Central memory CD4-positive, alpha-beta T cell (primary cell): ENCODE data around the gene SVOP.
A peak's percentile ranks its signal among the peaks of the same experiment; 100 is the strongest.

ENCODE experiments used
- DNase-seq: peaks from one replicate; pipeline ENCODE4 v3.0.0; 2022

SVOP gene

DNA sequence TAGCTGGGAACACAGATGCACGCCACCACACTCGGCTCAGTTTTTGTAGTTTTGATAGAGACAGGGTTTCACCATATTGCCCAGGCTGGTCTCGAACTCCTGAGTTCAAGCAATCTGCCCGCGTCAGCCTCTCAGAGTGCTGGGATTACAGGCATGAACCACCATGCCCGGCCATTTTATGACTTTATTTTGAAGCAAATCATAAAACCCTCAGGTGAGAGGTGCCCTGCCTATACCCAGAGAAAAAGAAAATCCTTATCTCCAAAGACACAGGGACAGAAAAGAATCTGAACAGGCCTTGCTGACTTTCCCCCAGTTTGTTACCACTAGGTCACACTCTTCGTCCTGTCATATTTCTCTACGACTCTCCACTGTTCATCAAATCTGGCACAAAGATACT is 92.2 kb downstream of the SVOP start:
- no peak for DNase-seq

DNA sequence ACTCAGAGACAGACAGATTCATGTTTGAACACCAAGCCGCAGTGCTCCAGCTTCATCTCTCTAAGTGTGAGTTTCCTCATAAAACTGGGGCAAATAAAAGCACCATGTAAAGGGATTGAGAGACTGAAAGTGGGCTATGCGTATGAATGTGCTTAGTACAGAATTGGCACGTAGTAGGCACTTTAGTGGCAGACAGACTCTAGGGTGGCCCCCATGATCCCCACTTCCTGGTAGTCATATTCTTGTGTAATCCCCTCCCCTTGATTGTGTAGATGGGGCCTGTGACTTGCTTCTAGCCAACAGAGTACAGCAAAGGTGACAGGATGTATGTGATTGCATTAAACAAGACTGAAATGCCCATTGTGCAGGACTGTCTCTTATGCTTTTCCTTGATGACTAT is 98.0 kb downstream of the SVOP start:
- DNase-seq = no peak

DNA sequence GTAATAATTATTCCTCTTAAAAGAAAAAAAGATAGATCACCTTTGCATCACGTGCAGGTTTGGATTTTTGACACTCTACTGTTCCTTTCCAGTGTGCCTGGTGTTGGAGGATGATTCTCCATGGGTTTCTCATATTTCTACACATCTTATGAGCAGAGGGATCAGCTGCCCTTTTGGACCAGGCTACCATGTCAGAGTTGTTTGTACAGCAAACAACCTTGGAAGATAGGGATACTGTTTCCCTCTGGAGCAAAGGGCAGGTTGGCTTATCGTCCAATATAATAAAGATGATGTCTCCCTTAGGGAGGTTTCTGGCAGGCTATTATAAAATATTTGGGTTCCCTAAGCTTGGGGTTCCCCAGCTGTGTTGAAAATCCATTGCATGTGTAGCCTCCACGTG is 98.9 kb downstream of the SVOP start:
- no peak for DNase-seq

DNA sequence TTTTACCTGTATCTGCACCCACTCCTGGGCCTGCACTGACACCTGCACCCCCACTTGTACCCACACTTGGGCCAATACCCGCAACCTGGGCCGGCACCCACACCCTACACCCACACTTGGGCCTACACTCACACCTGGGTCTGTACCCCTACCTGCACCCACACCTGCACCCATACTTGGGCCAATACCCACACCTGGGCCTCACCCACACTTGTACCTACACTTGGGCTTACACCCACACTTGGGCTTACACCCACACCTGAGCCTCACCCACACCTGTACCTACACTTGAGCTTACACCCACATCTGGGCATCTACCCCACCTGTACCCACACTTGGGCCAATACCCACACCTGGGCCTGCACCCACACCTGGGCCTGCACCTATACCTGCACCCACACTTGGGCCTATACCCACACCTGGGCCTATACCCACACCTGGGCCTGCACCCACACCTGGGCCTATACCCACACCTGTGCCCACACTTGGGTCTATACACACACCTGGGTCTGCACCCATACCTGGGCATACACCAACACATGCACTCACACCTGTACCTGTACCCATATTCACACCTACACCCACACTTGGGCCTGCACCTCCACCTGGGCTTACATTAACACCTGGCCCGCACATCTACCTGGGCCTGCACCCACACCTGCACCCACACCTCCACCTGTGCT is 101.8 kb downstream of the SVOP start:
- DNase-seq = no peak

DNA sequence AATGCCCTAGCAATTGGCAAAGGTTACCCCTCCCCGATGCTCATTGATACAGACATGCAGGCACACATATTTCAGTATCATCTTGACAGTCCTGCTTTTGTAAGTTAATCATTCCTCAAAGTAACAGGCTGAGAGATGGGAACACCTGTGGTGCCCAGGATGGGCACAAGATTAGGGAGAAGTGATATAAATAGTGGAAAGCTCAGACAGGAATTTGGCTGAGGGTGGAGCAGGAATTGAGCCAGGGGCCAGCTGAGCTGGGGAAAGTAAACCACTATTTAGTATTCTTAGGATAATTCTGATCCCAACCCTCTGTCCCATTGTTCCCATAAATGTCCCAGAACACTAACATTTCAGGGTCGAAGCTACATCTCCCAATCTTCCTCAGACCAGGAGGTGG is 102.7 kb downstream of the SVOP start:
- no peak for DNase-seq

DNA sequence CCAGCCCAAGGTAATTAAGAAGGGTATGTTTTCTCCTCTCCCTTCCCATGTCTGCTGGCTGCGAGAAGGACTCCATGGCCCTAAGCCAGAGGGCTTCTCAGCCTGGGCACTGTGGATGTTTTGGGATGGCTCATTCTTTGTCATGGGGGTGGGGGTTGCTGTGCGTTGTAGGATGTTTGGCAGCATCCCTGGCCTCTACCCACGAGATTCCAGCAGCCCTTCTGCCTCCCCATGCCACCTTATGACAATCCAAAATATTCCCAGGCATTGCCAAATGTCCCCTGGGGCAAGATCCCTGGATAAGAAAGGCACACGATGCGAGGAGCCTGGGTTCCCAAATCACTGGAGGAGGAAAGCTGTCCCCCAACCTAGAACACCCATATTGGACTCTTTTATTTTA is 104.5 kb downstream of the SVOP start:
- DNase-seq = no peak

DNA sequence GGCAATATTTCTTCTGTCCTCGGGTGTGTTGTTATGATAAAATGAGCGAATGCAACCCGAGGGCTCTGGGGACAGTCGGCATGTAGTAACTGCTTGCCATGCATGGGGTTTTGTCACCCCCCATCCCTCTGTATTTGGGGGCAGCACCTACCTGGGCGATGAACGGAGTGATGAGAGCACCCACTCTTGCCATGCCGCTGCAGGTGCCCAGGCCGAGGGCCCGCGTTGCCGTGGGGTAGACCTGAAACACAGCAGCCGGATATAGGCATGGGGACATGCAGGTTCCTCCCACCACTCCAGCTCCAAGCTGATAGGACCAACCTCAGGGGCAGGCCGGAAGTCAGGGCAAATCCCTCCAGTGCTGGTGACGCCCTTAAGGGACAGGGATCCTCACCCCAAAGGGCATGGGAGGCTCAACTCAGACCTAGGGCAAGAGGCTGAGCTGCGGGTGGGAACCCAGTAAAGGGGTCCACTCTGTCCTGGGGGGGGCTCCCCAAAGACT is 105.2 kb downstream of the SVOP start:
- DNase-seq = no peak

DNA sequence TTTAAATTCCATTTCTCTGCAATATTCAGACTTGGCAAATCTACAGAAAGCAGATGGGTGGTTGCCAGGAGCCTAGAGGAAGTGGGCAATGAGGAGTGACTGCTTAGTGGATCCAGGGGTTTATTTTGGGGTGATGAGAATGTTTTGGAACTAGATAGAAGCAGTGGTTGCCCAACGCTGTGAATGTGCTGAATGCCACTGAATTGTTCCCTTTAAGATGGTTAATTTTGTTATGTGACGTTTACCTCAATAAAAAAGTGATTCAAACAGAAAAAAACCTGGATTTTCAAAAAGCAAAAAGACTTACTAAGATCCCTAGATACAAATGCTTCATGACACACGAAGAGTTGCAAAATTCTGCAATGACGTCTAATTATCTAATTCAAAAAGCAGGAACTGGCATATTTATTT is 106.7 kb downstream of the SVOP start:
- no peak for DNase-seq

DNA sequence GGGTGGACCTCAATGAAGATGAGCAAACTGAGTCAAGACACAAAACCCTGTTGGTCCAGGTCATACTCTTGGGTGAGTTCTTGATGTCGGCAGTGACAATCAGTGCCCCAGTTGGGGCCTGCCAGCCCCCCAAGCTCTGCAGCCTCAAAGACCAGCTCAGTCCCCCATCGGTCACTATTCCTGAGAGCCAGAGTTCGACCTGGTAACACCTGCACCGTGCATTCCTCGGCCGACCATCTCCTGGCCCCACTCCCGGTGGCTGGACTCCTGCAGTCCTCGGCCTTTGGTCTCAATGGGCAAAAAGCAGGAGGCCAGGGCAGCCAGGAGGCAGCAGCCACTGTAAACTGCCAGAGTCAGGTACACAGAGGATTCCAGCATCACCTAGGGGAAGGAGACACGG is 108.5 kb downstream of the SVOP start:
- DNase-seq = no peak

DNA sequence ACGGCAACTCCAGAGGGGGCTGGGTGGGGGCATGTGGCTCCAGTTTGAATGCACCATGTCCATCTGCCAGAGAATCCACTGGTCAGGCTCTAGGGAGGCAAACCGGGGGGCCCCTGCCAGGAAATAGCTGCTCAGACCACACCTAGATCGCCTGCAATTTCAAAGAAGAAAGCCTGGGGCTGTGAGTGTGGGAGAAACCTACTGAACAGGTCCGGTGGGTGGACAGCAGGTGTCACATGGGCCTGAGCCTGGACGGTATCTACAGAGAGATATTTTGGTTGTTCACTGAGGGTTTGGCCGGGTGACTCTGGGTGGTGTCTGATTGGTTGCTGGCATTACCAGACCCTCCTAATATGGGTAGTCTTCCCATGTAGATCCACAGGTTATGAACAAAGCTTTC is 109.0 kb downstream of the SVOP start:
- DNase-seq = no peak

DNA sequence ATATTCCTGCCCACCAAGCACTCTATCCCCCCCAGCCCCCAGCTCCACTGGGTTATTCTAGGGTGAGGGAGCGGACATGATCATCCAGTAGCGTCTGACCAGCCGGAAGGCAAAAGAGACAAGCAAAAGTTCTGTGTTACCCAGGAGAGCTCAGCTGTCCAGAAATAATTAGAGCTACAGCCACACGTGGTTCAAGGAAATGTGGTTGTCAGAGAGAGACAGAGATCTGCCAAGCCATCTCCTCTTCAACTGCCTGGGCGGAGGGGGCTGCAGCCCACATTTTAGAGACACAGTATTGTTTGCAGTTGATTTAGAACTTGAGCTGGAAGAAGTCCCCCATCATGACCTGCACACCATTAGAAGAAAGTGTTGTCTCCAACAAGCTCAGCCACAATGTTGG is 110.5 kb downstream of the SVOP start:
- DNase-seq = no peak

DNA sequence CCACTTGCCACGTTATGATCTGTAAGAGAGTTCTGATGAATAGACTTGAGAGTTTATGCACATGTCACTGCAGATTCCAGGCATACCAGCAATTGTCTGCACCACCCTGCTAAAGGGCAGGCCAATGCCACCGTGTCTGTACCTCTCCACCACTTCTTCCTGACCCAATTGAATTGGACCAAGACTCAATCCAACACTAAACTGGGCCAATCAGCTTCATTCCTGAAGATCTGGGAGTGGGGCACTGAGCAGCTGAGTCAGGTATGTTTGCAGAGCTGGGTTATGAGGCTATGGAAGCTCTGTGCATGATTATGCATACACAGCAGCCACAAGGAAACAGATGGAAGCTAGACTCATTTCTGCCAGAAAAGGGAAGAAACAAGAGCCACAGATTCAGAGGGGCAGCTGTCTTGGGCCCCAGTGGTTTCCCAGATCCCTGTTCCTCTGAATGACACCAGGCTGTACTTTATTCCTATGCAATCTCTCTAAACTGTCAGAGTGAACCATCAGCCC is 113.0 kb downstream of the SVOP start:
- no peak for DNase-seq

DNA sequence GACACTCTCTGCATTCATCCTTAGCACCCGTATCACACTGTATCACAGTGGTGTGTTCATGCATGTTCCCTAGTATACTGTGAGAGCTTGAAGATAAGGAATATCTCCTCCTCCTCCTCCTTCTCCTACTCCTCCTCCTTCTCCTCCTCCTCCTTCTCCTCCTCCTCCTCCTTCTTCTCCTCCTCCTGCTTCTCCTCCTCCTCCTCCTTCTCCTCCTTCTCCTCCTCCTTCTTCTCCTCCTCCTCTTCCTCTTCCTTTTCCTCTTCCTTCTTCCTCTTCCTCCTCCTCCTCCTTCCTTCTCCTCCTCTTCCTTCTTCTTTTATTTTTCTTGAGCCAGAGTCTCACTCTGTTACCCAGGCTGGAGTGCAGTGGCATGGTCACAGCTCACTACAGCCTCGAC is 113.9 kb downstream of the SVOP start:
- DNase-seq = no peak

DNA sequence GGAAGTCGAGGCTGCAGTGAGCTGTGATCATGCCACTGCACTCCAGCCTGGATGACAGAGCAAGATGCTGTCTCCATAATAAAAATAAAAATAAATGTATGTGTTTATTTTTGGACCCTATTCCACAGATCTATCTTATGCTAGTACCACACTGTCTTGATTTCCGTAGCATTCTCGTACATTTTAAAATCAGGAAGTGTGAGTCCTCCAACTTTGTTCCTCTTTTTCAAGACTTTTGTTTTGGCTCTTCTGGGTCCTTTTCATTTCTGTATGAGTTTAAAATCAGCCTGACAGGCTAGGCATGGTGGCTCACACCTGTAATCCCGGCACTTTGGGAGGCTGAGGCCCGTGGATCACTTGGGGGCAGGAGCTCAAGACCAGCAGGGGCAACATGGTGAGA is 115.1 kb downstream of the SVOP start:
- no peak for DNase-seq

DNA sequence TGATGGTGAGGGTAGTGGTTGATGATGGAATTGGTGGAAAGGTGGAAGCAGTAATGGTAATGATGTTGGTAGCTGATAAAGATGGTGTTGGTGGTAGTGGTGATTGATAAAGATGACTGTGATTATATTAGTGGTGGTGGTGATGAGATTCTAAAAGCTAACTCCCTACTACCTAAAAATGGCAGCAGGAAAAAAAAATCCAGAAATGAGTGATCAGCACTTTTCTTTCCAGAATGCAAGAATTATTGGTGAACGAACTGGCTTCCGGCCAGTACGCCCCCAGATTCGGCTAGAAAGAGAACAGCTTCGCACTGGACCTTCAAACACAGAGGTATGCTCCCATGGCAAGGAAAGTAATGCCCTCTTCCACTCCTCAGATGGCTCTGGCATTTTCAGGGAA is 121.7 kb downstream of the SVOP start:
- DNase-seq = no peak

DNA sequence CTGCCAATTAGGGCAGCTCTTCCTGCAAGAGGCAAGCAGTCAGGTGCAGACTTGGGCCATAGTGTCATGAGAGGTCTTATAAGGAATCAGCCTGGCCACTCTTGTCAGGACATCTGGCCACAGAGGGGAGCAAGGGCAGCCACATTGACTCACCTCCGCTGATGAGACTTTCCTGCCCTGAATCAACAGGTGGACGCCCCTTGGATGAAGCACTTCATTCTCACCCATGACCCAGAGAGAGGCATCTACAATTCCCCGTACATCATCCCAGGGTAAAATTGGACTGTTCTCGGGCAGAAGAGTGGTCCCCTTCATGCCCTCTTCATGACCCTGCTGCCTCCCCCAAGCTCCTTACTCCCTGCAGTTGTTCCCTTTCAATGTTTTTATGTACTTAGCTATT is 124.1 kb downstream of the SVOP start:
- DNase-seq = no peak

DNA sequence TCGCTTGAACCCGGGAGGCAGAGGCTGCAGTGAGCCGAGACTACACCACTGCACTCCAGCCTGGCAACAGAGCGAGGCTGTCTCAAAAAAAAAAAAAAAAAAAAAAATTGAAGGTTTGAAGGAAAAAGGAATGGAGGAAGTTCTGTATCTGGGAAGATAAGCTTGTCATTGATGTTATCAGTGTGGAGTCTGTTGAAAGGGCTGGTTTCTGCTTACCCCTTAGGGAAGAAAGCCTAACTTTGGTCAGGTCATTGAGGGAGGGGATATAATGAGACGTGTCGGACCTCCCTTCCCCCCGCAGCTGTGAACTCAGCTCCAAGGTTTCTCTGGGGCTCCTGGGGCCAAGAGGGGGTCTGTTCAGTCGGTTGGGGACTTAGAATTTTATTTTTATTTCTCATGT is 124.5 kb downstream of the SVOP start:
- DNase-seq = no peak

DNA sequence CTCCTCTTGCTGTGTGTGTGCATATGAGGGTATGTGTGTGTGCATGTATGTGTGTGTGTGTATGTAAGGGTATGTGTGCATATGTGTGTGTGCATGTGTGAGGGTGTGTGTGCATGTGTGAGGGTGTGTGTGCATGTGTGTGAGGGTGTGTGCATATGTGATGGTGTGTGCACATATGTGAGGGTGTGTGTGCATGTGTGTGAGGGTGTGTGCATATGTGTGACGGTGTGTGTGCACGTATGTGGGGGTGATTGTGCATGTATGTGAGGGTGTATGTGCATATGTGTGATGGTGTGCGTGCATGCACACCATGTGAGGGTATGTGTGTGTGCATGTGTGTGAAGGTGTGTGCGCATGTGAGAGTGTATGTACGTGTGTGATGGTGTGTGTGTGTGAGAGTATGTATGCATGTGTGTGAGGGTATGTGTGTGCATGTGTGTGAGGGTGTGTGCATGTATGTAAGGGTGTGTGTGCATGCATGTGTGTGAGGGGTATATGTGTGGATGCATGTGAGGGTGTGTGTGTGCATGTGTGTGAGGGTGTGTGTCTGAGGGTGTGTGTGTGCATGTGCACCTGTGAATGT is 125.6 kb downstream of the SVOP start:
- DNase-seq = no peak

DNA sequence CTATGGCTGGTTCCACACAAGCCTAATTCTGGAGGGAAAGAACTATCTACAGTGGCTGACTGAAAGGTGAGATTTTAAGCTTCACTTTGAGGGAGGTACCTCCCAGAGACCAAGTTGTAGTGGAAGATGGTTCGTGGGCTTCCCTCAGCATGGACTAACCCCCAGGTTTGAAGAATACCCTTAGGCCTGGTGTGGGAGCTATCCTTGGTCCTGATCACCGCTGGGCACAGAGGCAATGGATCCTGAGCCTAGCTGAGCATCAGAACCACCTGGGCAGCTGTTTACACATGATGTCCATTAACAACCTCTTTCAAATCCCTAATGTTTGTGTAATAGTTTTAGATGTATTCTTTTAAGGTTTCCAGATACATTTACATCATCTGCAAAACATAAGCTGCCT is 130.7 kb downstream of the SVOP start:
- DNase-seq = no peak

DNA sequence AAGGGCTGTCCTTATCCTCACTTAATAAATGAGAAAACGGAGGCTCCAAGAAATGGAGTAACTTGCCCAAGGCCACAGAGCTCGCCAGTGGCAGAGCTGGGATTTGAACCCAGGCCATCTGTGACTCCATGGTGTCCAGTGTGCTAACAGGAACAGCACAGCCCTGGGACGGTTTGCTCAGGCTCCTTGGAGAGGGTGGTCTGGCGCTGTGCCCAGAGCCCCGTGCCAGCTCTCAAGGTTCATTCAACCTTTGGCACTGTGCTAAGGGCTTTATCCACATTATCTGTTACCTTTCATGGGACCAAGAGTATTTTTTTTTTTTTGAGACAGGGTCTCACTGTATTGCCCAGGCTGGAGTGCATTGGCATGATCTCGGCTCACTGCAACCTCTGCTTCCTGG is 132.8 kb downstream of the SVOP start:
- DNase-seq = no peak

DNA sequence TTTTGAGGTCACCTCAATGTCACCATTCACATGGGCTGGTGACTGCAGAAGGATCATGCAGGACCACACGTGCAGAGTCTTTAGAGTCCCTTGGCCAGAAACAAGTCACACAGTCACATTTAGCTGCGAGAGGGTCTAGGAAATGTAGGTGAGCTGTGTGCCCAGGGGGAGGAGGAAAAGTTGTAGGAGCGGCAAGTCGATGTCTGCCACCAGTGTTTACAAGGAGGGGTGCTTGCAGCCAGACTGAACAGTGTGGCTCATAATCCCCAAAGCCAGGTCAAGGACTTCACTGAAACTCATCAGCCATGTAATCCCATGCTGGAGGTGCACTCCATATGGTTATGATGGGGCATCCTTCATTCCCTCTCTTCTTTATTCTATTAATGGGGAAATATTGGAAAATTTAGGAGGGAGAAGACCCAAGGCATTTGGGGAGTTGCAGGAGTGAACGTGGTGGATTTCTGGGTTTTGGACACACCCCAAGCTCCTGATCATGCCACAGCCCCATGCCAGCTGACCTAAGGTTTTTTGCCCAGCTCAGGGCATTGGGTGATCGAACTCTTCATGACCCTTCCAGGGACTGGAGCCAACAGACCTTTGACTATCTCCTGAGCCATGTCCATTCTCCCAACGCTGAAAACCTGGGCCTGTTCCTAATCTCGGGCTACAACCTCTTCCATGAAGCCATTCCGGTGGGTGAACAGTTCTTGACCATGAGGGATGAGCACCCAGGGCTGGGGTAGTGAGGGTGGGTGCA is 133.8 kb downstream of the SVOP start:
- DNase-seq = no peak

DNA sequence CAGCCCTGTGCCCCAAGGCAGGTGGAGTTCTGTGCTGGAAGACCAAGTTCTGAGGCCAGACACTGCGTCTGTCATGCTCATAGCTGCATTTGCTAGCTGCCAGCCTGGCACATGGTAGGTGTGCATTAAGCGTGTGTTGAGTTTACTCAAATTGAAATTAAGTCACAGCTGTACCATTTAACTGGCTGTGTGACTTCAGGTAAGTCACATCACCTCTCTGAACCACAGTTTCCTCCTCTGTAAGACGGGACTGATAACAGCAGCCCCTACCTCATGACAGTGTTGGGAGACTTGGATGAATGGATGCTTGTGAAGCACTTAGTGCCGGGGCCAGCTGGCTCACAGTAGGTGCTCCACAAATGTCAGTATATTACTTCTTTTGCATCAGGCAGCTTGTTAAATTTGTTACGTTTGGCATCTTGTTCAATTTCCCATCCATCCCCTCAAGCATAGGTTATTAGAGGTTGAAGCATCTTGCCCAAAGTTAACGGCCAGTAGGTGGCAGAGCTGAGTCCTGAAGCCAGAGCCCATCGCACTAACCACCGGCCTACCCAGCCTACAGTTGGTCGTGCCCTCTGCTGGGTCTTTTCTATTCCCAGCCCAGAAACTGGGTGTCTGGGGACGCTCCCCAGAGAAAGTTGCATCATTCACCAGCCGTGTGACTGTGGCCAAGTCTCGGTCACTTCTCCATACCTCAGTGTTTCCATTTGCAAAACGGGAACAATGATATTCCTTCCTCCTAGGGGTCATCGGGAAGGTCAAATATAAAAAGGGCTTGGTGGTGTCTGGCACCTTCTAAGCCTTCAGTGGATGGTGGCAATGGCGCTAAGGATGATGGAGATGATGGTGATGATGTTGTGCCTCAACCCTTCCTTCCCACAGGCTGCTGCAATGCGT is 136.5 kb downstream of the SVOP start:
- DNase-seq = peak; percentile 34

DNA sequence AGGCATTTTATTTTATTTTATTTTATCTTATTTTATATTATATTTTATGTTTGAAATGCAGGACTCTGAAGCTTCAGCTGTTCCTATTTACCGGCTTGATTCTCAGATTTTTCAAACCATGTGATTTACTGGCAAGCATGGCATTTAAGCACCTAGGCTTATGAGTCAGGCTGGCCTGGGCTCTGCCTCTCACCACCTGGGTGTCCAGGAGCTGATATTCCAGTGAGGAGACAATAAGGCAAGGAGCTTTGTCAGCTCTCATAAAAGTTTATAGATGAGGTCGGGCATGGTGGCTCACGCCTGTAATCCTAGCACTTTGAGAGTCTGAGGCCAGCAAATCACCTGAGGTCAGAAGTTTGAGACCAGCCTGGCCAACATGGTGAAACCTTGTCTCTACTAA is 138.9 kb downstream of the SVOP start:
- no peak for DNase-seq
